Skeletal muscle satellite cell (primary cell): ENCODE measurements around the gene CEP192.

Source experiments
- H3K27me3 ChIP-seq: 2 replicates; pipeline ENCODE4 v1.7.0; 2013; ENCODE audit warnings: low read length; ENCODE audit not compliant: control insufficient read depth, insufficient read depth
- H3K36me3 ChIP-seq: 2 replicates; pipeline ENCODE4 v1.7.0; 2013; ENCODE audit warnings: mild to moderate bottlenecking, control low read depth, low read length; ENCODE audit not compliant: insufficient read depth
- H3K4me1 ChIP-seq: 2 replicates; pipeline ENCODE4 v1.7.0; 2013; ENCODE audit warnings: low read length; ENCODE audit not compliant: control insufficient read depth, insufficient read depth
- H3K4me2 ChIP-seq: 2 replicates; pipeline ENCODE4 v1.7.0; 2013; ENCODE audit warnings: mild to moderate bottlenecking, low read length
- H3K4me3 ChIP-seq: 2 replicates; pipeline ENCODE4 v1.7.0; 2013; ENCODE audit warnings: low read length
- H3K9ac ChIP-seq: 2 replicates; pipeline ENCODE4 v1.7.0; 2013; ENCODE audit warnings: mild to moderate bottlenecking, low read depth, low read length, moderate library complexity
- H3K9me3 ChIP-seq: replicated peaks from 2 replicates; pipeline ENCODE4 v1.7.0; 2013; ENCODE audit warnings: mild to moderate bottlenecking, control low read depth, low read length

CEP192 gene

DNA sequence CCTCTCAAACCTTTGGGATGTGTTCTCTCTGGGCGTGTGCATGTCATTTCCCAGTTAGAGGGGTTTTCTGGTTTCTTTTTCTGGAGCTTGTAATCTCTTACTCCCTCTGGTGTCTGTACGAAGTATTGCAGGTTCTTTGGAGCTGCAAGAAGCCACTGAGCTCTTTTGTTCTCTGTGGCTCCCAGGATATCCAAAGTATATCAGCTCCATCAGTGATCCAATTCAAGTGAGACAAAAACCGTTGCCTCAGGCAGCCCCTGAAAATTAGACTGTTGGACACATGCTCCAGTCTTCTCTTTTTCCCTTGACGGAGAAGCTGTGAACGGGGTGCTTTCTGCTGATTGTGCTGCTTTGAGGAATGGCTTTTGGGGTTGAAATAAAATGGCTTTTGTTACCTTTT is 168.4 kb downstream of the CEP192 start:
- Histone ChIP-seq H3K9me3 (no peaks in the 10 kb centered on the region), H3K9ac (no peak overlapping the region), H3K4me3 (no peak overlapping the region), H3K4me2 (no peak overlapping the region), H3K36me3 (no peaks in the 10 kb centered on the region), H3K27me3 (no peaks in the 10 kb centered on the region), H3K4me1 (peaks cover 17% of the 10 kb centered on the region)

DNA sequence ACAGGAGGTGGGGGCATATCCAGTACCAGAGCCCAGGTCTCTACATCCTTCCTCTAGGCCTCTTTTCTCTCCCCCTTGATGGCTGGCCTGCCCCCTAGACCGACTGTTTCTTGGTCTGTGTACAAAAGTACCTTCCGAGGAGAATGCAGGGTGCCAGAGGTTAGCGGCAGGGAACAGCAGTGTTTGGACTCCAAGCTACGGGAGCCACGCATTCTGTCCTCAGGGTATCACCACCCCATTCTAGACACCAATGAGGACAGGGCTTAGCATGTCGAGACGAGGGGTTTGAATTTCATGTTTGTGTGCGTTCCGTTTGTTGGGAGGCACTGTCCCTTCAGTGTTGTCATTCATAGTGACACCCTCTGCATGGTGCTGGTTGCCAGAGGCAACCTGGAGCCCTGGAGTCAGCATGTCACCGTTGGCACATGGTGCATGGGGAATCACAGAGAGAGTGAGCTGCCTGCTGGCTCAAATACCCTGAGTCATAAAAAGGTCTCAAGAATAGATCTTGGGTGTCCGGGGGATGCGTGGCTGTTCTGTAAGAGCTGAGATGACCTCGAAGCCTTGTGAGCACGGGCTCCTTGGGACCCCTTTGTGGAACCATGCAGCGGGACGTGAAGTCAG is 170.2 kb downstream of the CEP192 start:
- no peak overlapping the region for H3K9ac ChIP-seq
- H3K4me3 ChIP-seq: no peak overlapping the region
- peaks cover 17% of the 10 kb centered on the region for H3K4me1 ChIP-seq
- H3K27me3 ChIP-seq: peaks cover 5% of the 10 kb centered on the region
- no peak overlapping the region for H3K4me2 ChIP-seq
- no peaks in the 10 kb centered on the region for H3K36me3 ChIP-seq
- H3K9me3 ChIP-seq: no peaks in the 10 kb centered on the region

DNA sequence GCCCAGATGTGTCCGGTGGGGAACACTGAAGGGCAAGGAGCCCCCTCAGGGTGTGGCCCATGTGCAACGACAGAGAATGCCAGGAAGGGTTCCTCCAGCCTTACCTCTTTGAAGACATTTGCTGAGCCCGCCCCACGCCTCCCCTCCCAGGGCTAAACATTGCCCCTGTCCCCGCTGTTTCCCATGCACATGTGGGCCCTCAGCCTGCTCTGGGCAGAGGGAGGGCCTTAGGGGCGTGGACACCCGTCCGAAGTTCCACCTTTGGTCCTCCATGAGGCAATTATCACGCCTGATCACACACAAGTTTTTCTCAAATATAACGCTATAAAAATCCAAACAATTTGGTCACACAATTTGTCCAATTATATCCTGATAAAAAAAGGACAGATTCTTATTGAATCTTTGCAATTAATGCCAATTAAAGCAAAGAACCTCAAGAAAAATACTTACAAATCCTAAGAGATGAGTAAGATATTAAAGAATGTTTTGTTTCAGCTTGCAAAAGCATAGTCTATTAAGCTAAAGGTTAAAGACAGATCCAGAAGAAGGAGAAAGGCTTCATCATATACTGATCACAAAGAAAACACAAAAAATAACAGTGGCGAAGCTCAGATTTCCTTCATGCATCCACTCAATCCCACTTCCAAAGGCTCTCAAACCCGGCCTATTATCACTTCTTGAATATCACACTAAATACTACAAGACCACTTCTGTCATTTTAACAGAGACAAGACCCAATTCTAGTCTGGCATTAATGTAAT is 172.2 kb downstream of the CEP192 start:
- H3K9ac ChIP-seq: no peak overlapping the region
- no peaks in the 10 kb centered on the region for H3K9me3 ChIP-seq
- H3K4me1 ChIP-seq: peaks cover 17% of the 10 kb centered on the region
- H3K4me3 ChIP-seq: no peak overlapping the region
- peaks cover 5% of the 10 kb centered on the region for H3K27me3 ChIP-seq
- no peaks in the 10 kb centered on the region for H3K36me3 ChIP-seq
- peak overlapping the region; percentile 42 for H3K4me2 ChIP-seq

DNA sequence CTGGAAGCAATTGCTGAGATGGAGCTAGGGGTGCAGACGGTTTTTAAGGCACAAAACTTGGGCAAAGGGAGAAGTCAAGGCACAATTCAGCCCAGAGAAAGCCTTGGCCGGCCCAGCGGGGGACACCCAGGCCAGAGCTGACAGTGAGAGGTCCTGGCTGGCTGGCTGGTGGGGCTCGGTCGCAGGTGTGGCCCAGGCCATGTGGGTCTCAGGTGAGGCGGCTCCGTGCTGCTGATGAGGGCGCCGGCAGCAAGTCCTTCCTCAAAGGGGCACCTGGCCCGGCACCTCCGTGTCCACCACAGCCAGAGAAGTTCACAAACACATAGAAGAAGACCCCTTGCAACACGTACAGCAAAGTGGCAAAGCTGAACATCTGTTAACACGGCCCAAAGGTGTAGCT is 173.2 kb downstream of the CEP192 start:
- H3K4me3 ChIP-seq: no peak overlapping the region
- H3K4me2 ChIP-seq: no peak overlapping the region
- no peak overlapping the region for H3K9ac ChIP-seq
- no peaks in the 10 kb centered on the region for H3K36me3 ChIP-seq
- H3K9me3 ChIP-seq: no peaks in the 10 kb centered on the region
- H3K27me3 ChIP-seq: peaks cover 5% of the 10 kb centered on the region
- H3K4me1 ChIP-seq: peaks cover 17% of the 10 kb centered on the region

DNA sequence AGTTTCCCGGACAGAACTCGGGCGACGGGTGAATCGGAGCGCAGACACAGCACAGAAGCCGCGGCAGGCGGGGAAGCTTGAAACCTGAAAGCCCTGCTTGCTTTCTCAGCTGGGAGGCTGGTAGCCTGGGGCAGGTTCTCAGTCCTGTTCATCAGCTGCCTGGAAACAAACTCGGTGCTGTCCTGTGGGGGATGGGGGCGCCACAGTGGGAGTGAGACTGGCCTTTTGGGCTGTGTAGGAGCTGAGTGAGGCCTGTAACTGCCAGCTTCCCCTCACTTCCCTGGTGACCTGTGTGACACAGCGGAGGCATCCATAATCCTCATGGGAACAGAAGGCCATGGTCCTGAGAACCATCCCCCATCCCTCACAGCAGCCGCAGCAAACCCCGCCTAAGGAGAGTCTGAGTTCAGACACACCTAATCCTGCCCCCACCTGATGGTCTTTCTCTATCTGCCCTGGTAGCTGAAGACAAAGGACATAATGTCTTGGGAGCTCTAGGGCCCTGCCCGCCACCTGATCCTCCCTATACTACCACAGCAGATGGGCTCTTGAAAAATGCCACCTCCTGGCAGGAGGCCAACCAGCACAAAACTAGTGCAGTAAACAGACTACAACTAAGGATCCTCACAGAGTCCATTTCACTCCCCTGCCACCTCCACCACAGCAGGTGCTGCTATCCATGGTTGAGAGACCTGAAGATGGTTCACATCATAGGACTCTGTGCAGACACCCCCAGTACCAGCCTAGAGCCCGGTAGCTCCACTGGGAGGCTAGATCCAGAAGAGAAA is 174.7 kb downstream of the CEP192 start:
- Histone ChIP-seq H3K4me1 (peaks cover 17% of the 10 kb centered on the region), H3K9ac (no peak overlapping the region), H3K27me3 (peaks cover 5% of the 10 kb centered on the region), H3K9me3 (no peaks in the 10 kb centered on the region), H3K4me3 (no peak overlapping the region), H3K4me2 (no peak overlapping the region), H3K36me3 (no peaks in the 10 kb centered on the region)

DNA sequence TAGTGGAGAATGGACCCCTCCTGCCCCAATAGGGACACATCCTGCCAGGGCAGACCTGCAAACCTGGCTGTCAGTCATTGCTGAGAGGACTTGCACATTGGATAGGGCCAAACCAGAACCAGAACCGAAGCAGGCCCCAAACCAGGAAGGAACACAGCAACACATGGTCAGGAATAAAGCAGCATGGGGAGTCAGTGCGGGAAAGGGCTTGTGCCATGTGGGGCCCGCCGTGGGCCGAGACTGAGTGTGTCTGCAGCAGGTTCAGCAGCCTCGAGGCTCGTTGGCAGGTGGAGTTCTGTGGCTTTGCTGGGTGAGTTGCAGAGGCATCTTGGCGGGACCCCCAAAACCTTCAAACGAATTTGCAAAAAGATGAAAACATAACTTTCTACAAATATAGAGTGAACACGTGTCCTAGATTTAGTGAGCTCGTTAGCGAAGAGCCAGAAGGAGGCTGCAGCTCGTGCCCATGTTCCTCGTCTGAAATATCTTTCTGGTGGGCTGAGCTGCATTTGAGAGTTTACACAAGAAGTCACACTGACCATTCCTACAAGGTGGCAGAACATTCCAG is 182.5 kb downstream of the CEP192 start:
- Histone ChIP-seq H3K9ac (no peak overlapping the region), H3K27me3 (no peaks in the 10 kb centered on the region), H3K9me3 (no peaks in the 10 kb centered on the region), H3K4me1 (no peaks in the 10 kb centered on the region), H3K4me3 (no peak overlapping the region), H3K36me3 (no peaks in the 10 kb centered on the region), H3K4me2 (no peak overlapping the region)
